GM23338 (cell line): ENCODE measurements around the gene S100A7. TPM values are rescaled to one million over a fixed set of nuclear protein-coding genes. Genes with fewer than 3 reads are reported as not detected.

Experiments
- ATAC-seq: fragments of 200-7000 bp; cut with Tn5 transposase; 3 replicates; pipeline ENCODE4 v1.9.1; 2020
- DNase-seq: peaks from one replicate; pipeline ENCODE4 v3.0.0-alpha.2; 2015; ENCODE audit warnings: low spot score
- H2AFZ ChIP-seq: fragments of 200-600 bp; sonication (generic); 2 replicates; pipeline ENCODE4 v1.8.0; 2016; ENCODE audit warnings: antibody characterized with exemption, mild to moderate bottlenecking, moderate library complexity
- H3F3A ChIP-seq: fragments of 200-600 bp; sonication (generic); replicated peaks from 2 replicates; pipeline ENCODE4 v1.8.0; 2017; ENCODE audit warnings: antibody characterized with exemption, mixed run types, low read depth
- H3K27ac ChIP-seq: fragments of 200-600 bp; sonication (generic); 2 replicates; pipeline ENCODE4 v1.6.1; 2016; ENCODE audit warnings: low read depth
- H3K27me3 ChIP-seq: fragments of 200-600 bp; sonication (generic); 2 replicates; pipeline ENCODE4 v1.8.0; 2016; ENCODE audit warnings: mild to moderate bottlenecking, mixed run types, moderate library complexity; ENCODE audit not compliant: insufficient read depth
- H3K36me3 ChIP-seq: fragments of 200-600 bp; sonication (generic); 2 replicates; pipeline ENCODE4 v1.8.0; 2016; ENCODE audit warnings: mild to moderate bottlenecking; ENCODE audit not compliant: insufficient read depth
- H3K4me1 ChIP-seq: fragments of 200-600 bp; sonication (generic); 2 replicates; pipeline ENCODE4 v1.8.0; 2016; ENCODE audit warnings: mild to moderate bottlenecking, moderate library complexity; ENCODE audit not compliant: insufficient read depth
- H3K4me2 ChIP-seq: fragments of 200-600 bp; sonication (generic); 2 replicates; pipeline ENCODE4 v1.7.1; 2017; ENCODE audit warnings: mixed run types
- H3K4me3 ChIP-seq: fragments of 200-600 bp; sonication (generic); 2 replicates; pipeline ENCODE4 v1.6.1; 2016; ENCODE audit warnings: mixed run types
- H3K79me2 ChIP-seq: fragments of 200-600 bp; sonication (generic); replicated peaks from 2 replicates; pipeline ENCODE4 v1.8.0; 2017; ENCODE audit warnings: mild to moderate bottlenecking; ENCODE audit not compliant: insufficient read depth
- H3K9me2 ChIP-seq: fragments of 200-600 bp; sonication (generic); 2 replicates; pipeline ENCODE4 v1.8.0; 2017; ENCODE audit not compliant: insufficient read depth
- H4K20me1 ChIP-seq: fragments of 200-600 bp; sonication (generic); replicated peaks from 2 replicates; pipeline ENCODE4 v1.8.0; 2017; ENCODE audit warnings: mild to moderate bottlenecking; ENCODE audit not compliant: insufficient read depth
- H3K27ac Mint-ChIP-seq: 2 replicates; pipeline ENCODE4 v1.8.0; 2020; ENCODE audit warnings: inconsistent platforms, mild to moderate bottlenecking, moderate library complexity, mixed read lengths
- H3K27me3 Mint-ChIP-seq: 3 replicates; pipeline ENCODE4 v1.8.0; 2022; ENCODE audit warnings: low read depth, mild to moderate bottlenecking, moderate library complexity, mixed read lengths, inconsistent platforms; ENCODE audit not compliant: insufficient read depth, poor library complexity
- H3K36me3 Mint-ChIP-seq: 3 replicates; pipeline ENCODE4 v1.8.0; 2021; ENCODE audit warnings: low read depth, mild to moderate bottlenecking, inconsistent platforms, moderate library complexity, mixed read lengths
- H3K4me1 Mint-ChIP-seq: 3 replicates; pipeline ENCODE4 v1.8.0; 2020; ENCODE audit warnings: mild to moderate bottlenecking, inconsistent platforms, mixed read lengths
- H3K4me3 Mint-ChIP-seq: 3 replicates; pipeline ENCODE4 v1.8.0; 2021; ENCODE audit warnings: moderate library complexity, mild to moderate bottlenecking, inconsistent platforms, mixed read lengths
- H3K9me3 Mint-ChIP-seq: 3 replicates; pipeline ENCODE4 v1.8.0; 2020; ENCODE audit warnings: moderate library complexity, mild to moderate bottlenecking, inconsistent platforms, mixed read lengths
- CREB1 ChIP-seq: fragments of 250-450 bp; sonication (Bioruptor Pico); IDR thresholded peaks from 2 replicates; pipeline ENCODE4 v1.5.0; 2020; ENCODE audit warnings: low read depth, mild to moderate bottlenecking, moderate library complexity
- EZH2 ChIP-seq: fragments of 200-600 bp; sonication (generic); IDR thresholded peaks from one replicate; pipeline ENCODE4 v1.8.0; 2017; ENCODE audit warnings: antibody characterized with exemption, mild to moderate bottlenecking, low read depth; ENCODE audit not compliant: unreplicated experiment
- EZH2phosphoT487 ChIP-seq: fragments of 200-600 bp; sonication (generic); IDR thresholded peaks from one replicate; pipeline ENCODE4 v1.8.1; 2018; ENCODE audit warnings: antibody characterized with exemption; ENCODE audit not compliant: unreplicated experiment
- JUNB ChIP-seq: IDR thresholded peaks from one replicate; pipeline ENCODE4 v1.6.1; 2016; ENCODE audit warnings: antibody characterized with exemption; ENCODE audit not compliant: unreplicated experiment
- NANOG ChIP-seq: IDR thresholded peaks from 2 replicates; pipeline ENCODE4 v1.6.1; 2016; ENCODE audit warnings: antibody characterized with exemption, borderline replicate concordance
- POLR2AphosphoS5 ChIP-seq: IDR thresholded peaks from 2 replicates; pipeline ENCODE4 v1.6.1; 2016; ENCODE audit warnings: antibody characterized with exemption, low read depth
- STAT1 ChIP-seq: IDR thresholded peaks from one replicate; pipeline ENCODE4 v1.6.1; 2016; ENCODE audit warnings: antibody characterized with exemption; ENCODE audit not compliant: unreplicated experiment
- ZNF331 ChIP-seq: fragments of 250-450 bp; sonication (Bioruptor Pico); IDR thresholded peaks from 2 replicates; pipeline ENCODE4 v1.5.0; 2020; ENCODE audit warnings: low read depth, mild to moderate bottlenecking, moderate library complexity
- polyA plus RNA-seq: library from polyadenylated mRNA; unstranded; fragments of >200 nt; fragmentation: Nextera tagmentation; extraction: Ambion mirVana; gene quantifications from 2 replicates; pipeline ENCODE4 v1.2.1, GENCODE V29; 2016
- total RNA-seq: library from RNA; depleted of rRNA; stranded (reverse); fragments of >200 nt; shearing (Covaris generic); gene quantifications from 2 replicates; pipeline ENCODE4 v1.2.3, GENCODE V29; 2014
- TF ChIP-seq, protein P1 (sequence below): IDR thresholded peaks from 2 replicates; pipeline ENCODE4 v1.6.1; 2016; ENCODE audit warnings: antibody characterized with exemption
- TF ChIP-seq, protein P2 (sequence below): fragments of 250-450 bp; sonication (Bioruptor Pico); IDR thresholded peaks from 2 replicates; pipeline ENCODE4 v1.5.0; 2020; ENCODE audit warnings: mild to moderate bottlenecking, moderate library complexity

S100A7 gene
- total and polyA plus RNA-seq, 2 experiments from 2014 or later, result not detected

- Histone ChIP-seq H3K79me2 (no peaks in the 10 kb centered on the region), H3K4me3 (no peak overlapping the region), H3K4me1 (no peaks in the 10 kb centered on the region), H3K27me3 (no peaks in the 10 kb centered on the region), H3K27ac (no peak overlapping the region), H3K4me2 (no peak overlapping the region), H3K9me2 (no peaks in the 10 kb centered on the region), H2AFZ (no peak overlapping the region), H3K36me3 (no peaks in the 10 kb centered on the region), H4K20me1 (no peaks in the 10 kb centered on the region), H3F3A (no peaks in the 10 kb centered on the region)
- Mint-ChIP-seq H3K27ac (no peak overlapping the region), H3K36me3 (no peaks in the 10 kb centered on the region), H3K4me1 (no peaks in the 10 kb centered on the region; the same call in 2 of the 3 replicates), H3K4me3 (no peak overlapping the region), H3K9me3 (peaks cover 4% of the 10 kb centered on the region), H3K27me3 (peaks cover 6% of the 10 kb centered on the region)
- ATAC-seq (no peak), DNase-seq (no peak)
- no peak for TF ChIP-seq EZH2
- no peak for TF ChIP-seq ZNF331
These were observed 19.2 kb downstream of the S100A7 start for GRCh38 chr1:153441238-153441755.

GRCh38 chr1:153439273-153439672, 21.2 kb downstream of the S100A7 start:
- no peaks in the 10 kb centered on the region; the same call in 2 of the 3 replicates for H3K4me1 Mint-ChIP-seq

DNA sequence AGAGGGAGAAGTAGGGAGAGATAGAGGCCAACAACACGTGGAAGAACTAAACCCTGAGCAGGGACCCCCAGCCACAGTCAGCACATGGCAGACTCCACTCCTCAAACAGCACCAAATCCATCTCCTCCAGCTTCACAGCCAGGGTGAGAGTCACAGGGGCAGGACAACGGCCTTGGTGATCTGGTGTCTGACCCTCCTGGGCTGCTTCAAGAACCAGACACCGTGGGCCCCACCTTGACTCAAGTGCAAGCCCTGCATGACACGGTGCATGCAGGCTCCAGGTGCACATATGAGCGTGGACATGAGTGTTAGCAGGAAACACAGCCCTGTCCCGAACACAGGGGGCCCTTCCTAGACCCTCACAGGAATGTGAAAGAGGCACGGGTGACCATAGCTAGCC, 21.9 kb downstream of the S100A7 start:
- no peak overlapping the region for H3K4me2 ChIP-seq
- no peak overlapping the region for H3K4me3 Mint-ChIP-seq
- no peaks in the 10 kb centered on the region for H3K27me3 ChIP-seq
- no peak overlapping the region for H3K27ac Mint-ChIP-seq
- no peaks in the 10 kb centered on the region; the same call in 2 of the 3 replicates for H3K4me1 Mint-ChIP-seq
- no peaks in the 10 kb centered on the region for H3F3A ChIP-seq
- H4K20me1 ChIP-seq, result no peaks in the 10 kb centered on the region
- H3K4me1 ChIP-seq, result no peaks in the 10 kb centered on the region
- H3K79me2 ChIP-seq, result no peaks in the 10 kb centered on the region
- H3K27me3 Mint-ChIP-seq, result peaks cover 6% of the 10 kb centered on the region
- DNase-seq (no peak), ATAC-seq (no peak)
- no peak overlapping the region for H2AFZ ChIP-seq
- no peaks in the 10 kb centered on the region for H3K36me3 Mint-ChIP-seq
- H3K27ac ChIP-seq, result no peak overlapping the region
- no peaks in the 10 kb centered on the region for H3K36me3 ChIP-seq
- H3K9me3 Mint-ChIP-seq, result peaks cover 4% of the 10 kb centered on the region
- no peaks in the 10 kb centered on the region for H3K9me2 ChIP-seq
- H3K4me3 ChIP-seq, result no peak overlapping the region
- TF ChIP-seq, protein P1, sequence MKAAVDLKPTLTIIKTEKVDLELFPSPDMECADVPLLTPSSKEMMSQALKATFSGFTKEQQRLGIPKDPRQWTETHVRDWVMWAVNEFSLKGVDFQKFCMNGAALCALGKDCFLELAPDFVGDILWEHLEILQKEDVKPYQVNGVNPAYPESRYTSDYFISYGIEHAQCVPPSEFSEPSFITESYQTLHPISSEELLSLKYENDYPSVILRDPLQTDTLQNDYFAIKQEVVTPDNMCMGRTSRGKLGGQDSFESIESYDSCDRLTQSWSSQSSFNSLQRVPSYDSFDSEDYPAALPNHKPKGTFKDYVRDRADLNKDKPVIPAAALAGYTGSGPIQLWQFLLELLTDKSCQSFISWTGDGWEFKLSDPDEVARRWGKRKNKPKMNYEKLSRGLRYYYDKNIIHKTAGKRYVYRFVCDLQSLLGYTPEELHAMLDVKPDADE, result no peak
- TF ChIP-seq, protein P2, sequence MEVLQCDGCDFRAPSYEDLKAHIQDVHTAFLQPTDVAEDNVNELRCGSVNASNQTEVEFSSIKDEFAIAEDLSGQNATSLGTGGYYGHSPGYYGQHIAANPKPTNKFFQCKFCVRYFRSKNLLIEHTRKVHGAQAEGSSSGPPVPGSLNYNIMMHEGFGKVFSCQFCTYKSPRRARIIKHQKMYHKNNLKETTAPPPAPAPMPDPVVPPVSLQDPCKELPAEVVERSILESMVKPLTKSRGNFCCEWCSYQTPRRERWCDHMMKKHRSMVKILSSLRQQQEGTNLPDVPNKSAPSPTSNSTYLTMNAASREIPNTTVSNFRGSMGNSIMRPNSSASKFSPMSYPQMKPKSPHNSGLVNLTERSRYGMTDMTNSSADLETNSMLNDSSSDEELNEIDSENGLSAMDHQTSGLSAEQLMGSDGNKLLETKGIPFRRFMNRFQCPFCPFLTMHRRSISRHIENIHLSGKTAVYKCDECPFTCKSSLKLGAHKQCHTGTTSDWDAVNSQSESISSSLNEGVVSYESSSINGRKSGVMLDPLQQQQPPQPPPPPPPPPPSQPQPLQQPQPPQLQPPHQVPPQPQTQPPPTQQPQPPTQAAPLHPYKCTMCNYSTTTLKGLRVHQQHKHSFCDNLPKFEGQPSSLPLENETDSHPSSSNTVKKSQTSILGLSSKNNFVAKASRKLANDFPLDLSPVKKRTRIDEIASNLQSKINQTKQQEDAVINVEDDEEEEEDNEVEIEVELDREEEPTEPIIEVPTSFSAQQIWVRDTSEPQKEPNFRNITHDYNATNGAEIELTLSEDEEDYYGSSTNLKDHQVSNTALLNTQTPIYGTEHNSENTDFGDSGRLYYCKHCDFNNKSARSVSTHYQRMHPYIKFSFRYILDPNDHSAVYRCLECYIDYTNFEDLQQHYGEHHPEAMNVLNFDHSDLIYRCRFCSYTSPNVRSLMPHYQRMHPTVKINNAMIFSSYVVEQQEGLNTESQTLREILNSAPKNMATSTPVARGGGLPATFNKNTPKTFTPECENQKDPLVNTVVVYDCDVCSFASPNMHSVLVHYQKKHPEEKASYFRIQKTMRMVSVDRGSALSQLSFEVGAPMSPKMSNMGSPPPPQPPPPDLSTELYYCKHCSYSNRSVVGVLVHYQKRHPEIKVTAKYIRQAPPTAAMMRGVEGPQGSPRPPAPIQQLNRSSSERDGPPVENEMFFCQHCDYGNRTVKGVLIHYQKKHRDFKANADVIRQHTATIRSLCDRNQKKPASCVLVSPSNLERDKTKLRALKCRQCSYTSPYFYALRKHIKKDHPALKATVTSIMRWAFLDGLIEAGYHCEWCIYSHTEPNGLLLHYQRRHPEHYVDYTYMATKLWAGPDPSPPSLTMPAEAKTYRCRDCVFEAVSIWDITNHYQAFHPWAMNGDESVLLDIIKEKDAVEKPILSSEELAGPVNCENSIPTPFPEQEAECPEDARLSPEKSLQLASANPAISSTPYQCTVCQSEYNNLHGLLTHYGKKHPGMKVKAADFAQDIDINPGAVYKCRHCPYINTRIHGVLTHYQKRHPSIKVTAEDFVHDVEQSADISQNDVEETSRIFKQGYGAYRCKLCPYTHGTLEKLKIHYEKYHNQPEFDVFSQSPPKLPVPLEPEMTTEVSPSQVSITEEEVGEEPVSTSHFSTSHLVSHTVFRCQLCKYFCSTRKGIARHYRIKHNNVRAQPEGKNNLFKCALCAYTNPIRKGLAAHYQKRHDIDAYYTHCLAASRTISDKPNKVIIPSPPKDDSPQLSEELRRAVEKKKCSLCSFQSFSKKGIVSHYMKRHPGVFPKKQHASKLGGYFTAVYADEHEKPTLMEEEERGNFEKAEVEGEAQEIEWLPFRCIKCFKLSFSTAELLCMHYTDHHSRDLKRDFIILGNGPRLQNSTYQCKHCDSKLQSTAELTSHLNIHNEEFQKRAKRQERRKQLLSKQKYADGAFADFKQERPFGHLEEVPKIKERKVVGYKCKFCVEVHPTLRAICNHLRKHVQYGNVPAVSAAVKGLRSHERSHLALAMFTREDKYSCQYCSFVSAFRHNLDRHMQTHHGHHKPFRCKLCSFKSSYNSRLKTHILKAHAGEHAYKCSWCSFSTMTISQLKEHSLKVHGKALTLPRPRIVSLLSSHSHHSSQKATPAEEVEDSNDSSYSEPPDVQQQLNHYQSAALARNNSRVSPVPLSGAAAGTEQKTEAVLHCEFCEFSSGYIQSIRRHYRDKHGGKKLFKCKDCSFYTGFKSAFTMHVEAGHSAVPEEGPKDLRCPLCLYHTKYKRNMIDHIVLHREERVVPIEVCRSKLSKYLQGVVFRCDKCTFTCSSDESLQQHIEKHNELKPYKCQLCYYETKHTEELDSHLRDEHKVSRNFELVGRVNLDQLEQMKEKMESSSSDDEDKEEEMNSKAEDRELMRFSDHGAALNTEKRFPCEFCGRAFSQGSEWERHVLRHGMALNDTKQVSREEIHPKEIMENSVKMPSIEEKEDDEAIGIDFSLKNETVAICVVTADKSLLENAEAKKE (CRISPR knock-in tag), result no peak
- no peak for TF ChIP-seq CREB1 (CRISPR knock-in tag)

More at GRCh38 chr1:153439273-153439672, 21.2 kb downstream of the S100A7 start:
- no peak for DNase-seq
- no peak for ATAC-seq
- H3K4me3 ChIP-seq, result no peak overlapping the region
- no peaks in the 10 kb centered on the region for H3K27me3 ChIP-seq
- Mint-ChIP-seq H3K27ac (no peak overlapping the region), H3K4me3 (no peak overlapping the region), H3K36me3 (no peaks in the 10 kb centered on the region), H3K9me3 (peaks cover 4% of the 10 kb centered on the region), H3K27me3 (peaks cover 6% of the 10 kb centered on the region)
- H3K79me2 ChIP-seq, result no peaks in the 10 kb centered on the region
- H3K9me2 ChIP-seq, result no peaks in the 10 kb centered on the region
- H3K27ac ChIP-seq, result no peak overlapping the region
- H3K4me2 ChIP-seq, result no peak overlapping the region
- H3K4me1 ChIP-seq, result no peaks in the 10 kb centered on the region
- no peak overlapping the region for H2AFZ ChIP-seq
- H3K36me3 ChIP-seq, result no peaks in the 10 kb centered on the region
- no peak for TF ChIP-seq POLR2AphosphoS5
- TF ChIP-seq EZH2, result no peak
- TF ChIP-seq NANOG, result no peak
- TF ChIP-seq ZNF331, result no peak
- TF ChIP-seq JUNB, result no peak
- TF ChIP-seq EZH2phosphoT487, result no peak
- no peak for TF ChIP-seq STAT1
- TF ChIP-seq, protein P1, result no peak
- no peaks in the 10 kb centered on the region for H4K20me1 ChIP-seq
- H3F3A ChIP-seq, result no peaks in the 10 kb centered on the region
